Adrenal gland (tissue), 12 donors: Measurements from ENCODE around the gene OR2T33. TPM values are rescaled to one million over a fixed set of nuclear protein-coding genes. Genes with fewer than 3 reads are reported as not detected.
"Not testable (repeated sequence)": the region's sequence is repeated elsewhere in the genome, so short reads cannot be mapped to it uniquely, and the experiment has no call there.

ENCODE experiments used
- DNase-seq, 7 donors: peaks; one replicate each; pipeline ENCODE4 v3.0.0-alpha.2; 2019 to 2020
- H3K27ac ChIP-seq, 5 donors: fragments of 200-600 bp; sonication (generic) in 4 of 5; 1 replicate in 3 of 5; 2 replicates in 2 of 5; pipeline versions ENCODE4 v1.5.1 to v1.8.0; 2016 to 2020; ENCODE audit warnings: mild to moderate bottlenecking in 1 of 5
- H3K27me3 ChIP-seq: fragments of 200-600 bp; 2 replicates; pipeline ENCODE4 v1.8.0; 2021
- H3K36me3 ChIP-seq, 2 donors: fragments of 200-600 bp; replicated peaks in 1 of 2; 1 replicate in 1 of 2; 2 replicates in 1 of 2; pipeline versions ENCODE4 v1.5.1 to v1.8.0; 2018 to 2022
- H3K4me1 ChIP-seq, 2 donors: fragments of 200-600 bp; replicated peaks in 1 of 2; 1 replicate in 1 of 2; 2 replicates in 1 of 2; pipeline versions ENCODE4 v1.5.1 to v1.8.0; 2018 to 2021
- H3K4me3 ChIP-seq, 4 donors: fragments of 200-600 bp; sonication (generic) in 3 of 4; one replicate each; pipeline ENCODE4 v1.5.1; 2016 to 2018
- H3K9me3 ChIP-seq, 3 donors: fragments of 200-600 bp; sonication (generic) in 1 of 3; replicated peaks in 1 of 3; 1 replicate in 2 of 3; 2 replicates in 1 of 3; pipeline versions ENCODE4 v1.5.1 to v1.8.0; 2016 to 2021
- POLR2A ChIP-seq, 2 donors: fragments of 450-650 bp; IDR thresholded peaks; one replicate each; pipeline ENCODE4 v1.6.1; 2017; ENCODE audit warnings: antibody characterized with exemption in 2 of 2, mild to moderate bottlenecking in 2 of 2, moderate library complexity in 1 of 2
- whole genome bisulfite sequencing, 4 donors: extraction: QIAGEN DNeasy Blood & Tissue Kit in 2 of 4; methylation state at CpG; one replicate each; pipeline versions ENCODE4 v1.1.5 to v1.1.7; 2013 to 2017; 5-methylcytosine and 5-hydroxymethylcytosine counted together
- intact Hi-C, 2 donors: fragments of 100-400 bp; cut with DNase I; formaldehyde crosslinking; loops; one replicate each; pipeline versions ENCODE4 v1.14.1 to v1.15.0; 2022 to 2023
- polyA plus RNA-seq, 3 donors: library from polyadenylated mRNA; stranded (reverse); fragments of 200-250 nt in 2 of 3; fragments of 350-450 nt in 1 of 3; fragmentation: Illumina TruSeq in 1 of 3; extraction: RNeasy Lipid Tissue Mini Kit (QIAGEN cat#74804) in 1 of 3; gene quantifications; one replicate each; pipeline ENCODE4 v1.2.3, GENCODE V29; 2013 to 2014
- total RNA-seq, 9 donors: library from RNA; depleted of rRNA in 4 of 9; stranded (reverse); fragments of >200 nt in 4 of 9; fragments of 120-200 nt in 1 of 9; fragmentation: NEBNext Ultra II Directional in 1 of 9; extraction: Animal tissue kit (Norgen Biotek cat#: 25700) in 1 of 9; gene quantifications; one replicate each; pipeline versions ENCODE4 v1.1.0 to v1.2.4, GENCODE V29; 2013 to 2023
- TF ChIP-seq, protein P1 (sequence below), 6 experiments: fragments of 450-650 bp in 4 of 6; fragments of 200-600 bp in 2 of 6; sonication (generic) in 1 of 6; IDR thresholded peaks; 1 replicate in 5 of 6; 2 replicates in 1 of 6; pipeline versions ENCODE4 v1.5.1 to v1.8.0; 2016 to 2021; ENCODE audit warnings: antibody characterized with exemption in 6 of 6, mild to moderate bottlenecking in 2 of 6, moderate library complexity in 1 of 6
- donor health status: healthy with polysubstance abuse.
- donor health status: Bipolar disorder and iron deficiency.
- donor health status: DM: yes; HTN: yes; CAD: no.
- donor health status: DM: no; HTN: no; CAD: no.
- donor health status: DM: no; HTN: no; CAD: no.
- donor health status: DM: yes; HTN: yes; CAD: no.

Gene OR2T33
- total and polyA plus RNA-seq, 12 donors: not detected

DNA sequence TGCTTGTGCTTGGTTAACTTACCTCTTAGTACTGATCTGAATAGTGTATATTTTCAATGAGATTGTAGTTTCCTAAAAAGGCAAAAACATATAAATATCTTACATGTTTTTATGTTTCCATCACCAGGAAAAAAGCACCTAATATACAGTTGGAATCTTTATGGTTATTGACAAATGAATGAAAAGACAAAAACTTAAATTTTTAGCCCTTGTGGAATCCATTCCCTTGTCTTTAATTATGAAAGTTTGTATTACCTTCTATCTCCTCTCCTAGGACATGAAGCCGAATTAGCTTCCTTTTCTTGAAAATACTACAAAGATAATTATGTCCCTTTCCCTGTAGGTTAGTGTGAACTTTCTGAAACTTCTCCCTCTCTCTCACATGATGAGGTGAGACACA is 25.5 kb upstream of the OR2T33 start, which contains the start of gene OR2T12:
TSS of gene OR2T12 (minus strand) at position 101 of the 400 bp plus-strand sequence. CDS start 7,846 bp downstream, outside the sequence.
- TF ChIP-seq, protein P1, sequence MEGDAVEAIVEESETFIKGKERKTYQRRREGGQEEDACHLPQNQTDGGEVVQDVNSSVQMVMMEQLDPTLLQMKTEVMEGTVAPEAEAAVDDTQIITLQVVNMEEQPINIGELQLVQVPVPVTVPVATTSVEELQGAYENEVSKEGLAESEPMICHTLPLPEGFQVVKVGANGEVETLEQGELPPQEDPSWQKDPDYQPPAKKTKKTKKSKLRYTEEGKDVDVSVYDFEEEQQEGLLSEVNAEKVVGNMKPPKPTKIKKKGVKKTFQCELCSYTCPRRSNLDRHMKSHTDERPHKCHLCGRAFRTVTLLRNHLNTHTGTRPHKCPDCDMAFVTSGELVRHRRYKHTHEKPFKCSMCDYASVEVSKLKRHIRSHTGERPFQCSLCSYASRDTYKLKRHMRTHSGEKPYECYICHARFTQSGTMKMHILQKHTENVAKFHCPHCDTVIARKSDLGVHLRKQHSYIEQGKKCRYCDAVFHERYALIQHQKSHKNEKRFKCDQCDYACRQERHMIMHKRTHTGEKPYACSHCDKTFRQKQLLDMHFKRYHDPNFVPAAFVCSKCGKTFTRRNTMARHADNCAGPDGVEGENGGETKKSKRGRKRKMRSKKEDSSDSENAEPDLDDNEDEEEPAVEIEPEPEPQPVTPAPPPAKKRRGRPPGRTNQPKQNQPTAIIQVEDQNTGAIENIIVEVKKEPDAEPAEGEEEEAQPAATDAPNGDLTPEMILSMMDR (IDR thresholded peaks at IDR 0.05): no peak
- TF ChIP-seq POLR2A (IDR thresholded peaks at IDR 0.05): no peak
- WGBS, 4 donors: 55 to 80% (median 72%) methylated on average over 1 of the region's 1 CpG
- H3K27ac ChIP-seq: no peak within 1 kb of the TSS
- intact Hi-C loops: no loop called here
- H3K4me3 ChIP-seq: no peak within 1 kb of the TSS
- no peaks in the 10 kb centered on the region for H3K9me3 ChIP-seq
- no peaks in the 10 kb centered on the region for H3K4me1 ChIP-seq
- no peaks in the 10 kb centered on the region for H3K36me3 ChIP-seq
- no peaks in the 10 kb centered on the region for H3K27me3 ChIP-seq
- DNase-seq: no peak

DNA sequence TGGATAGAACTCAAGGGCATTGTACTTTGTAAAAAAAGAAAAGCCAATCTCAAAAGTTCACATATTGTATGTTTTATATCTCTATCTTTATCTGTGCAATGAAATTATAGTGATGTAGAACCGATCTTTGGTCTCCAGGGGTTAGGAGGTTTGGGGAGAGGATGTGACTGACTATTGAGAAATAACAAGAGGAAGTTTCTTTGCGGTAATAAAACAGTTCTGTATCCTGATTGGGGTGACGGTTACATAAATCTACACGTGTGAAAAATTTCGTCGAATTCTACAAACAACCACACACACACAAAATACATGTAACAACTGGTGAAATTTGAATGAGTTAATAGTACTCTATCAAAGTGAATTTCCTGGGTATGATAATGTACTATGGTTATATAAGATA is 10.6 kb upstream of the OR2T33 start:
- H3K4me3 ChIP-seq: no peak overlapping the region
- no peaks in the 10 kb centered on the region for H3K27me3 ChIP-seq
- no peaks in the 10 kb centered on the region for H3K36me3 ChIP-seq
- no peaks in the 10 kb centered on the region for H3K4me1 ChIP-seq
- TF ChIP-seq, protein P1 (IDR thresholded peaks at IDR 0.05): no peak
- no peak for TF ChIP-seq POLR2A (IDR thresholded peaks at IDR 0.05)
- no peaks in the 10 kb centered on the region for H3K9me3 ChIP-seq
- no peak for DNase-seq
- 40 to 45% (median 42%) methylated on average over 6 of the region's 6 CpGs for WGBS, 4 donors
- H3K27ac ChIP-seq: no peak overlapping the region
- intact Hi-C loops: no loop called here

DNA sequence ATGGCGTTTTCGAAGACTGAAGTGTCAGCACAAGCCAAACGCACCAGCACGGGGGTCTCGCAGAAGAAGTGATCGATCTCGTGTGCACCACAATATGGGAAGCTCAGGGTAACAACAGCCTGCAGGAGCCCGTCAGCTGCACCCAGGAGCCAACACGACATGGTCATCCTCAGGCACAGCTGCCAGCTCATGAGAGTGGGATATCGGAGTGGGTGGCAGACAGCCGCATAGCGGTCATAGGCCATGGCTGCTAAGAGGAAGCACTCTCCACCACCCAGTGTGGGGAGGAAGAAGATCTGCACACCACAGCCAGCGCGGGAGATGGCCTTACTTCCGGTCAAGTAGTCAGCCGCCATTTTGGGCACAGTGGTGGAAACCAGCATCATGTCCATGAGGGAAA is 4.6 kb downstream of the OR2T33 start:
- H3K4me1 ChIP-seq, H3K27me3 ChIP-seq, DNase-seq, H3K9me3 ChIP-seq, H3K4me3 ChIP-seq, intact Hi-C loops, H3K27ac ChIP-seq, H3K36me3 ChIP-seq: not testable (repeated sequence)
- 89 to 90% methylated on average over 7 to 14 of the region's 16 CpGs; no CpG with 5 or more reads in 2 of the 4 donors for WGBS, 4 donors

DNA sequence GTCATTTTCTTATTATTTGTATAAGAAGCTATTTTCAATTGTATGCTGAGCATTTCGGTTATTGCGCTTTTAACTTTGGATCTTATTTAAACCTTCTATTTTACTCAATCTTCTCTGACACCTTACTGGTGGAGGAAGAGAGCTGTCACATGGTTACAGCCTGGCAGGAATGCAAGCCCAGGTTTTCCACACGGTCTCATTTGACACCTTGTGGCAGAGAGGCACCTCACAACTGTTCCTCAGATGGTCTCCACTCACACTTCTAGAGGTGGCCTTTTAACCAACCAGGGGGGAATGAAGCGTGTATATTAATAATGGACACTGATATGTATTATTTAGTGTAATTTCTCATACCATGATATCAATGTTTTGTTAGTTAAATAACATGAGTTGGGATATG is 9.6 kb downstream of the OR2T33 start:
- no peak overlapping the region for H3K4me3 ChIP-seq
- WGBS, 4 donors: 48 to 64% (median 57%) methylated on average over 4 of the region's 4 CpGs

DNA sequence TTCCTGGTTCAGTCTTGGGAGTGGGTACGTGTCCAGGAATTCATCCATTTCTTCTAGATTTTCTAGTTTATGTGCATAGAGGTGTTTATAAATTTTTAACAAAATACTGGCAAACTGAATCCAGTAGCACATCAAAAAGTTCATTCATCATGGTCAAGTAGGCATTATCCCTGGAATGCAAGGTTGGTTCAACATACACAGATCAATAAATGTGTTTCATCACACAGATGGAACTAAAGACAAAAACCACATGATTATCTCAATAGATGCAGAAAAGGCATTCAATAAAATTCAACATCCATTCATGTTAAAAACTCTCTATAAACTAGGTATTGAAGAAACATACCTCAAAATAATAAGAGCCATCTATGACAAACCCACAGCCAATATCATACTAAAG is 18.5 kb downstream of the OR2T33 start:
- H3K27me3 ChIP-seq, H3K9me3 ChIP-seq, H3K27ac ChIP-seq, H3K36me3 ChIP-seq, intact Hi-C loops, DNase-seq, H3K4me3 ChIP-seq, H3K4me1 ChIP-seq: not testable (repeated sequence)
- whole genome bisulfite sequencing, 4 donors: 65 to 76% (median 70%) methylated on average over 1 of the region's 1 CpG

More for the DNA sequence above, 9.6 kb downstream of the OR2T33 start:
- H3K9me3 ChIP-seq: no peaks in the 10 kb centered on the region
- DNase-seq: no peak
- H3K4me1 ChIP-seq: no peaks in the 10 kb centered on the region
- no peak for TF ChIP-seq POLR2A (IDR thresholded peaks at IDR 0.05)
- TF ChIP-seq, protein P1 (IDR thresholded peaks at IDR 0.05): no peak
- intact Hi-C loops: no loop called here
- H3K27ac ChIP-seq: no peak overlapping the region
- no peaks in the 10 kb centered on the region for H3K36me3 ChIP-seq
- no peaks in the 10 kb centered on the region for H3K27me3 ChIP-seq
